Coronary artery (tissue), 2 donors: ENCODE data around the gene ITGA2B.
"Not testable (repeated sequence)": the region's sequence is repeated elsewhere in the genome, so short reads cannot be mapped to it uniquely, and the experiment has no call there.

Source experiments
- DNase-seq: peaks from one replicate; pipeline ENCODE4 v3.0.0-alpha.2; 2017; ENCODE audit warnings: low spot score
- H3K27ac ChIP-seq, 2 donors: fragments of 200-600 bp; sonication (generic); one replicate each; pipeline ENCODE4 v1.5.1; 2016 to 2019
- H3K4me3 ChIP-seq: fragments of 200-600 bp; sonication (generic); 2 replicates; pipeline ENCODE4 v1.5.1; 2016; ENCODE audit warnings: mild to moderate bottlenecking, moderate library complexity
- CTCF ChIP-seq: fragments of 200-600 bp; sonication (generic); IDR thresholded peaks from one replicate; pipeline ENCODE4 v1.5.1; 2019; ENCODE audit warnings: antibody characterized with exemption

Gene ITGA2B

GRCh38 chr17:44333371-44333770 is 56.1 kb downstream of the ITGA2B start:
- TF ChIP-seq CTCF: no peak
- no peak for DNase-seq
- Histone ChIP-seq H3K4me3 (no peak overlapping the region), H3K27ac (peak overlapping the region in 1 of 2 donors; percentile 20)

GRCh38 chr17:44331249-44331760 is 58.1 kb downstream of the ITGA2B start:
- TF ChIP-seq CTCF: peak; percentile 67
- DNase-seq: no peak
- Histone ChIP-seq H3K4me3 (no peak overlapping the region), H3K27ac (no peak overlapping the region)

GRCh38 chr17:44330263-44330662 is 59.2 kb downstream of the ITGA2B start:
- DNase-seq, H3K4me3 ChIP-seq, H3K27ac ChIP-seq: not testable (repeated sequence)

GRCh38 chr17:44329516-44329915 is 59.9 kb downstream of the ITGA2B start:
- DNase-seq, H3K4me3 ChIP-seq: not testable (repeated sequence)

GRCh38 chr17:44327715-44328449 is 61.6 kb downstream of the ITGA2B start:
- TF ChIP-seq CTCF: no peak
- no peak for DNase-seq
- Histone ChIP-seq H3K27ac (no peak overlapping the region), H3K4me3 (no peak overlapping the region)

More at GRCh38 chr17:44329516-44329915, 59.9 kb downstream of the ITGA2B start:
- not testable (repeated sequence) for H3K27ac ChIP-seq

- peak; percentile 98 for DNase-seq
- Histone ChIP-seq H3K27ac (peak overlapping the region in 1 of 2 donors; percentile 95), H3K4me3 (peak overlapping the region; percentile 99)
- TF ChIP-seq CTCF: no peak
Observed at GRCh38 chr17:44326861-44327444, 62.5 kb downstream of the ITGA2B start.

- peak within 1 kb of the TSS; percentile 87 to 95 for H3K27ac ChIP-seq
- DNase-seq: peak; percentile 96
- TF ChIP-seq CTCF: no peak
- H3K4me3 ChIP-seq: peak within 1 kb of the TSS; percentile 99
Observed at GRCh38 chr17:44324571-44325275, 64.7 kb downstream of the ITGA2B start, which contains the start of gene SLC25A39. Gene SLC25A39, minus strand, starts transcription at chr17:44324823. Its CDS starts 1,261 bp downstream, at chr17:44323562.
